ENCODE data around the gene PRKCQ.

DNA sequence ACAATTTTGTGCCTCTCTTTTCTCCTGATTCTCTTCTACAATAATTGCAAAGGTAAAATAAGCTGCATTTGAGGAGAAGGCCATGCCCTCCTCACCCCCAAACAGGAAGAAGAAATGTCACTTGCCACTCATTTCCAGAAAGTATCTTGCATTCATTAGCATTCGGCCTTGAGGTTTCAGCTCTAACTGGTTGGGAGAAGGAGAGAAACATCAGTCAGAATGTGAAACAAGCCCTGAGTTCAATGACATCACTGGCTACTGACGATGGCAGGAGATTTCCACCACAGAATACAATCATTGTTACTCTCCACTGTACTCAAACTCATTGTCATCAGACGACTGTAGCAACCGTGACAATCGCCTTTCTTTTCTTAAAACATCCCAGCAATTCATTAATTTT lies 72.8 kb downstream of the PRKCQ start:
- no peak for TF ChIP-seq POLR2A (IDR thresholded peaks at IDR 0.05; ENCODE audit: extremely low read depth, insufficient read length)
- TF ChIP-seq, protein P1, sequence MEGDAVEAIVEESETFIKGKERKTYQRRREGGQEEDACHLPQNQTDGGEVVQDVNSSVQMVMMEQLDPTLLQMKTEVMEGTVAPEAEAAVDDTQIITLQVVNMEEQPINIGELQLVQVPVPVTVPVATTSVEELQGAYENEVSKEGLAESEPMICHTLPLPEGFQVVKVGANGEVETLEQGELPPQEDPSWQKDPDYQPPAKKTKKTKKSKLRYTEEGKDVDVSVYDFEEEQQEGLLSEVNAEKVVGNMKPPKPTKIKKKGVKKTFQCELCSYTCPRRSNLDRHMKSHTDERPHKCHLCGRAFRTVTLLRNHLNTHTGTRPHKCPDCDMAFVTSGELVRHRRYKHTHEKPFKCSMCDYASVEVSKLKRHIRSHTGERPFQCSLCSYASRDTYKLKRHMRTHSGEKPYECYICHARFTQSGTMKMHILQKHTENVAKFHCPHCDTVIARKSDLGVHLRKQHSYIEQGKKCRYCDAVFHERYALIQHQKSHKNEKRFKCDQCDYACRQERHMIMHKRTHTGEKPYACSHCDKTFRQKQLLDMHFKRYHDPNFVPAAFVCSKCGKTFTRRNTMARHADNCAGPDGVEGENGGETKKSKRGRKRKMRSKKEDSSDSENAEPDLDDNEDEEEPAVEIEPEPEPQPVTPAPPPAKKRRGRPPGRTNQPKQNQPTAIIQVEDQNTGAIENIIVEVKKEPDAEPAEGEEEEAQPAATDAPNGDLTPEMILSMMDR (IDR thresholded peaks at IDR 0.05; ENCODE audit: low read depth, low read length), result no peak
- TF ChIP-seq, protein P2, sequence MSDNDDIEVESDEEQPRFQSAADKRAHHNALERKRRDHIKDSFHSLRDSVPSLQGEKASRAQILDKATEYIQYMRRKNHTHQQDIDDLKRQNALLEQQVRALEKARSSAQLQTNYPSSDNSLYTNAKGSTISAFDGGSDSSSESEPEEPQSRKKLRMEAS (IDR thresholded peaks at IDR 0.05; ENCODE audit: low read depth, low read length), result no peak
- no peak for TF ChIP-seq MYC (IDR thresholded peaks at IDR 0.05; ENCODE audit: low read depth, low read length)
